Measurements from ENCODE around the gene ZNF385B.

ZNF385B gene

DNA sequence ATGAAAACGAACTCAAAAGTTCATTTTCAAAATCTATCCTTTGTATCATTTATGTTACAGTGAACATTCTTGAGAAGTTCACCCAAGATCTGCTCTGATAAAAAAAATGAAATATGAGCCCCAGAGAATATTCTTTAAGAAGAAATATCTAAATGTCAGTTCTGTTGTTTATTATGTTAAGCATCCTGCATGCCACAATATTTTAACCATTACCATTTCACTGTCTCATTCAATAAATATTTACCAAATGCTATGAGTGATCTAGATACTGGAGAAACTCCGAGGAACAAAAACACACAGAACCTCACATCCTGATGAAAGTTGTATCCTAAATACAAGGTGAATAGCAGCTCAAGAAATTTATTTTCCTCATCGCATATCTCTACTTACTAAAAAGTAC is 170.2 kb downstream of the ZNF385B start:
- DNase-seq (ENCODE audit: insufficient read length, low spot score) (no peak), FAIRE-seq (no peak)

DNA sequence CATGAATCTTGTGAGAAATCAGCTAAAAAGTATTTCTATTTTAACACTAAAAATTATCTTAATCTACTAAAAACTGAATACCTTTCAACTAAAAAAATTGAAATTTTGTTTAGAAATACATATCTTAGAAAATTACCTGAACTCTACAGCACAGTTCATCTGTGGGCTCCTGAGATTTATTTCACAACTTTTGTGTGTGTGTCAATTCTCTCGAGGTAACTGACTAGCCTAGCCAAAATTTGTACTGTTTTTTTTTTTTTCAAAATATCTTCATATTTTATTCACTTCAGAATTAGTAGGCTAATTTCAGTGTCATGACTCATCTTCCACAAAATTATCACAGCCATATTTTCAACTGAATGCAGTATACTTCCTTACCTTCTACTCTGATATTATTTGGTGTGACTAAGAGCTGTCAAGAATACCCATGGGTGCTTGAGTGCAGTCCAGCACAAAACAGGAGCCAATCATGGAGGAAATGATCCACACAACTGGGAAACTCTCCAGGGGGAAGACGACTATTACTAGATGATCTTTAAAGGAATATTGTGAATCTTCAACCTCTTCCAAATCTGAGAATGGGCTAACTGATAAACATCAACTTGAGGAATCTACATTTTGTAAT is 174.6 kb downstream of the ZNF385B start:
- DNase-seq (ENCODE audit: insufficient read length, low spot score) (no peak), FAIRE-seq (no peak)

DNA sequence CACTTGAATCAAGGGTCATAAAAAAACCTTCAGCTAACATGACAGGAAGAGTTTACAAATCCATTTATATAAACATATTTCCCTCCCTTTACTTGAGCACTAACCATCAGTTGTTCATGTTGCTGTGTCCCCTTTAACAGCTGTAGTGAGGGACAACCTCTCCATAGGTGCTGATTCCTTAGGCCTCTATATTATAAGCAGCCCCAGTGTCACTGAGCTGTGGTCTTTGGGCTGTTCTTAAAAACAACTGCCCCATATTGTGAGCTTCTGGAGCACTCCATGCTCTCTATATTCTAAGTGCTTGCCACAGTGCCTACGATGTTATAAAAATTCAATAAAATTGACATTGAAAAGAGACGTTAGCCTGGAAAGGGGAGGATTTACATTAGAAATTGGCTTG is 175.3 kb downstream of the ZNF385B start:
- DNase-seq (ENCODE audit: insufficient read length, low spot score) (no peak), FAIRE-seq (no peak)

DNA sequence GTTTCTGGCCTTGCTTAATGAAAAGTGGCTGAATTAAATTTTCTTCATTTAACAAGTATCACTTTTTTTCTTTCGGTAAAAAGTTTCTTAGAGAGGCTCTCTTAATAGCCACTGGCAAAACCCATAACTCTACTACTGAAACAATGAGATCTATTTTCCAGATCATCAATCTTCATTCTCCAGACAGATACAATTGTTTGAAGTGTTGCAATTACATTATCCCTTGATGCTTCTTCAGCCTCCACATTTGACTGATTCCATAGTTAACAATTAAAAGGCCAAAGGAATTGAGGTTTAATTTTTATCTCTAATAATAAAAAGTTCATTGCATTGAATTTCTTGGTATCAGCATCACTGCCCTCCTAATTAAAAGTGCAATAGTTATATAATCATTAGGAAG is 176.3 kb downstream of the ZNF385B start:
- FAIRE-seq = no peak
- no peak for DNase-seq (ENCODE audit: insufficient read length, low spot score)

DNA sequence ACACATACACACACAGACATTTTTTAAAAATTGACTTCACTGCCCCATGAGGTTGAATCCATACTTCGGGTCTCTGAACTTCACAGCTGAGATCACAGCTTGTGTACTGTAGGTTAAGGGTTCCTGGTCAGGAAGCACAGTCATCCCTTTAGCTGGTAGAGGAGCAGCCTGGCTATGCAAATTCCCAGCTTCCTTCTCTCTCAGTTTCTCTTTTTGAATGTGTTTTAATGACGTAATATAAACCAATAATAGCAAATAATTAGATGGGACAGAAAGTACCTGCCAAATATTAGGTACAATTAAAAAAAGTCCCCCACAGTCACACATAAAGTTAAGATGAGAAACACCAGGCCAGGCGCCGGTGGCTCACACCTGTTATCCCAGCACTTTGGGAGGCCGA is 178.7 kb downstream of the ZNF385B start:
- DNase-seq (ENCODE audit: insufficient read length, low spot score) (no peak), FAIRE-seq (peak; percentile 11)

DNA sequence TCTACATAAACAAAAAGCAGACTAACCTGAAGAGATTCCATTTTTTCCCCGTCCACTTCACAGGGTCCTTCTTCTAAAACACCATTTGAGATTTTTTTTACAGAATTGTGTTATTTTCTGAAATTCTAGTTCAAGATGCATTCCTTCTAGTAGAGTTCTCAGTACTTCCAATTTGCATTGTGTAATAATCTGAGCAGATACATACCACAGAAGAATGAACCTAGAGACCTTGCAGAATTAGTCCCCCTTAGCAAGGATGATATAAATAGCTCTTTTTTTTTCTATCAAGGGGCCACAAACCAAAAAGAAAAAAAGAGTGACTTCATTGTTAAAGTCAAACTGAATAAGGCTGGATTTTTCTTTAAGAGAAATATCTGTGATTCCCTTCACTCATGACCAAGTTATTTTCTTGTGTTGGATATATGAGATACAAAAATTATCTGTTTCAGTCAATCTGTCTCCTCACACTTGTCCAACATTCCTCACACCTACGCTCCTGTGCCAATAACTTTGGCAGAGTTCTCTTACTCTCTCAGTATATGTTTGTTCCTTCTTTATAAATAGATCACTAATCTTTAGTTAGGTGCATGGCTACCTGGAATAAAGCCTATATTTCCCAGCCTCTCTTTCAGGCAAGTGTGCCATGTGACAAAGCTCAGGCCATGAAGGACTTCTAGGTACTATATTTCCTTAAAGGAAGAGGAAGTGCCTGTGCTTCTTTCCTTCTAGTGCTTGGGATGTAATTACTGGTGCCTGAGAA is 183.5 kb downstream of the ZNF385B start:
- DNase-seq (ENCODE audit: insufficient read length, low spot score) = no peak
- no peak for FAIRE-seq

DNA sequence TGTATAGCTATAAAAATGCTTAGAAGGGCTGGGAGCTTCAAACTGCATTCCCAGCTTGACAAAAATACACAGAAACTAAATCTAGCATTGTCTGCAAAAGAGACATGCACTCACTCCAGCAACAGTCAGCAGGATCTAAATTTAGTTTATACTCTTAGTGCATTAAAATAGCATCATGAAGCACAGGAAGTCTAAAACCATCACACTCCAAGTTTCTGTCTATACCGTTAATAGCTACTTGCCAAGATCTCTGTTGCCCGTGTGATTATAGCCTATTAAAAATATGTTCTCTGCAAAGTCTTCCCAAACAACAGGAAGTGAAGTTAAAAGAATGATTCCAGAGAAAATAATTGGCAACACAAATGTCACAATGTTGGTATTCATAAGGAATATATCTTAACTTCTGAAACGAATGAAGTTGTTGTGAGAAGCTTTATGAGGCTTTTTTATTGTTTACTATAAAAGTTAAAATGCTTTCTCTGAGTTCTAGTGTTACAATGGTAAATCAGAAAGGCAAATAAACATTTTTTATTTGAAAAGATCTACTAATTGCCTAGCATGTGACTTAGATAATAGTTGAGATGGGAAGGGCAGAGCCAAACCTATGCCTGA is 184.2 kb downstream of the ZNF385B start:
- DNase-seq (ENCODE audit: insufficient read length, low spot score) = no peak
- FAIRE-seq = no peak

DNA sequence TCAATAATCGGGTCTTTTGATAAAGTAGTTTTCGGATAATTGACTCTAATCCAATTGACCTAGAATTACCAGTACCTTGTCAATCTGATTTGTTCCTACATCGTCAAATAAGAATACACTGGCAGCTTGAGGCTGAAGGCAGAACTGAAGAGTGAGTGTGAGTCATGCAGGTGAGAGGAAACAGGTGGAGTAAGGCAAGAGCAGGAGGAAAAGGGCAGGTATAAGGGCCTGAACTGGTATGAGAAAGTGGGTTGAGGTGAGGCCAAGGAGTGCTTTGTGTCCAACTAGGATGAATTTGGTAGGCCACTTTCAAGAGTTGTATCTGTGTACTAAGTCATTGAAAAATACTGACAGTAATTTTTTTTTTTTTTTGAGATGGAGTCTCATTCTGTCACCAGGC is 186.0 kb downstream of the ZNF385B start:
- FAIRE-seq = no peak
- DNase-seq (ENCODE audit: insufficient read length, low spot score) = no peak

DNA sequence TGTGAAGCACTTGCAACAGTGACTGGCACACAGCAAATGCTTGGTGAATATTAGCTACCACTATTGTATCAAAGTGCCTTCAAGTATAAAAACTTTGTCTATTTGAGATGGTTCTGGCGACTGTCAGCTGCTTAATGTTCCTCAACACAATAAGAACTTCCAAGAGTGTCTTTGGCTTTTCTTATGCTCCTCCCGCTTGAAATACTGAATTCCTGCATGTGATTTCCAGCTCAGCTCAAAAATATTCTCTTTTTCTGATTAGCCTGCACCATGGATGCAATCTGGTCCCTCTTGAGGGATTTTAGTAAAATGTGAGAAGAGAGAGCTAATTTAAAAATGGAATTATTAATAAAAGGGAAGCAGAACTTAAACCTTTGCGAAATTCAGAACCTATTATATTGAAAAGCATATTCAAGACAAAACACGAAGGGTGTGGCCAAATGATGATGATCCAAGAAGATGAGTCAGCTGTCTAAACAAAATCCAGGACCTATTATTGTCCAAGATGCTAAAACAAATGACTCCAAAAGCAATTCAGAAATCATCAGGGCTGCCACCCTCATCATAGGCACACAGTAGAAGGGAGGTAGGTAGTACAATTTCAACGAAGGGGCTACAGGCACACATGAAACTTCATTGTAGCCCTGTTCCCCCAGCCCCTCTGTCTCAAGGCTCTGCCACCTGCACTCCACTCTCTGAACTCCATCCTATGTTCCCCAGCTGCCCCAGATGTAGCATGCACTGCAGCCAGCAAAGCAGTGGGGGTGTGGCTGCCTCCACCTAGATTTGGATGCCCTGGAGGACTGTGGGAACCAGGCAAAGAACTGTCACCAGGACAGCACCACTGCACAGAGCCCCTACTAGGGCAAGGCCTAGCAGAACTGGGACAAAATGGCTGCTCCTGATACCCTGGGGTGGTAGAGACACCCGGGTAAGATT is 190.1 kb downstream of the ZNF385B start:
- no peak for DNase-seq (ENCODE audit: insufficient read length, low spot score)
- FAIRE-seq = no peak

DNA sequence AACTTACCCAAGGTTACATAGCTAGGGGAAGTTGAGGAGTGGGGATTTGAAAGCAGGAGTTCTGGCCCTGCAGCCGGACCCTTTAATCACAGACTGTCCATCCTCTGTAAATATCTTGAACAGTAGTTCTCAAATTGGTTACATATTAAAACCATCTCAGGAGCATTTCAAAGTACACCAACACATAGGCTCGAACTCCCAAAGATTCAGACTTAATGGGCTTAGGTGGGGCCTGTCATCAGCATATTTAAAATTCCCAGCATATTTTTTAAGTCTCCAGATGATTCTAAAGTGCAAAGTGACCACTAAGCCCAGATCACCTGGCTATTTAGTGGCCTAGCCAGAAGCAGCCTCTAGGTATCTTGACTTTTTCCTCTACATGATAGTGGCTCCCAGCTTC is 192.2 kb downstream of the ZNF385B start:
- DNase-seq (ENCODE audit: insufficient read length, low spot score) (no peak), FAIRE-seq (no peak)

DNA sequence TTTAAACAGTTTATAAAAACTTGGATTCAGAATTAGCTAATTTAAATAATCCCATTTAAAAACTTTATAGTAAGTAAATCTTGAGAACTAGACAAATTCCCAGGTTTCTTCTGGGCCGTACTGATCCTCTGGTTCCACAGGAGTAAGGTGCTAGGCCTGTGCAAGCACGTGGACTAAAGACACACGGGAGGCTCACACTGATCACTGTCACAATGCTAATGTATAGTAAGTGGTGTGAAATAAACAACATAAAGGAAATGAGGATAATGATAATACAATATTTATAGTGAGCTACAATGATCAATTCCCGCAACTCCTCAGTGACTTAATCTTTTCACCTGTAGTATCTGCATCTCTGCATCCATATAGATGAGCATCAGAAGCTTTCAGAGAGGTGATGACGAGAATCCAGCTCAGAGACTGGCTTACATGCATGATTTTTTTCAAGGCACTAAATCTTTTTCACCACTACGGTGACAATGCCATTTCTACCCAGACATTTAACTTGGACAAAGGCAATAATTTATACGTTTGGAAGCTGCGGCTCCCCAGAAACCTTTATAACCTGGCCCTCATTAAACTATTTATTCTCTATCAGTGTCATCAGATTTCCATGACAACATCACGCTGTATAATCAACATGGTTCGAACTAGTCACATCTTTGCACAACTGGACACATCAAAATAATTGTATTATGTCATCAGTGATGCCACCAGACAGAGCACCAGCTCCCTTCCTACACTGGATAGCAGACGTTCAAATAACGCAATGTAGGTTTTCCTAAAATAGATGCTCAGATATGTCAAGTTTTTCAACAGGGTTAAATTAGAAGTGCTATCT is 196.2 kb downstream of the ZNF385B start:
- DNase-seq (ENCODE audit: insufficient read length, low spot score) (no peak), FAIRE-seq (no peak)

DNA sequence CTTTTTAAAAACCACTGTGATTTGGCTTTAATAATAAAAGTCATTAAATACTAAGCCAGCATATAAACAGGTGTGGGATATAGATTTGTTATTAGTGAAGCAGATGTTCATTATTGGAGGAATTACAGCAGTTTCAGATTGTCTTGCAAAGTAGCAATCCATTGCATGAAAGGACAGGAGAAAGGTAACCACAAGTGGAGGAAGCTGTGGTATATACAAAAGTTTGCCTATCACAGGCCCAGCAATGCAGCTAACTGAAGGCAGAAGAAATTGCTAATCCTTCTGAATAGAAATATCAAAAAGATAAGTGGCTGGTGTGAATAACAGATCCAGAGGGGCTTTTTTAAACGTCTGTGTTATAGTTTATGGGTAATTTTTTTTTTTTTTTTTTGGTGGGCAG is 199.4 kb downstream of the ZNF385B start:
- DNase-seq (ENCODE audit: insufficient read length, low spot score) (no peak), FAIRE-seq (no peak)

DNA sequence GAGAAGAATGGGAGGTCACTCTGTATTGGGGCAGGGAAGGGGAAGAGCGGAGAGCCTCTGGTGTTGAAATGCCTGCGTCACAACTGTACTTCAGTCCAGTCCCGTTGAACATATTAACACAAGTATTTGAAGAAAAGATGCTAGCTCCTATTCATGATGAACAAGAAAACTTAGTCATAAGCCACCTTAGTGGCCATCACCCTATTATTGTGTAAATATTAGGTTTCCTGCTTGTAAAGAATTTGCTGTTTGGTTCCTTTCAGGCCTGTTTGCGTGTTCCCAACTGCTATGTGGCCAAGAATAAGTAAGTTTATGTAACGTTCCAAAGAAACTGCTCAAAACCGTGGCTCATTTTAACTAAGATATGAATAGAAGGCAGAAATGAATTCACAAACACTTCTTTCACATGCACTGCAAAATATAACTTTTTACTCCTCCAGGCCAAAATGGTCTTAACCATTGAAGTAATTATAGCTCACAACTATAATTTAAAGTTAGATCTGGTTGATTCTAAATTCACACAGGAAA is 204.3 kb downstream of the ZNF385B start:
- DNase-seq (ENCODE audit: insufficient read length, low spot score) (no peak), FAIRE-seq (no peak)

DNA sequence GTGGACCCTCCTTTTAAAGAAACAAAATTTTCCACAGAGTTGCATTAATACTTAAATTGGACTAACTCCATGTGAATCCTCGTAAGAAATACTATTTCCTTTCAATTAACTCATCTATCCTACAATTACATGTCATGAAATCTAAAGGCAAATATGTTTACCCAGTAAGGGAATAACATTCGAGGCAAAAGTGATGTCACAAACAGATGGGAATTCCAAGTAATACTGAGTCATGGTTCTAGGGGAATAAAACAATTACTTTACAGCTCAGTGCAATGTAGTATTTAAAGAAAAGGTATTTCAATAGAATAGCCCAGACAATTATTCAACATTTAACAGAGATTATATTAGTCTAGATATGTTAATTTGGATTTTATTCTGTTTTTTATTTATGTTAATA is 205.8 kb downstream of the ZNF385B start:
- FAIRE-seq (no peak), DNase-seq (ENCODE audit: insufficient read length, low spot score) (no peak)

DNA sequence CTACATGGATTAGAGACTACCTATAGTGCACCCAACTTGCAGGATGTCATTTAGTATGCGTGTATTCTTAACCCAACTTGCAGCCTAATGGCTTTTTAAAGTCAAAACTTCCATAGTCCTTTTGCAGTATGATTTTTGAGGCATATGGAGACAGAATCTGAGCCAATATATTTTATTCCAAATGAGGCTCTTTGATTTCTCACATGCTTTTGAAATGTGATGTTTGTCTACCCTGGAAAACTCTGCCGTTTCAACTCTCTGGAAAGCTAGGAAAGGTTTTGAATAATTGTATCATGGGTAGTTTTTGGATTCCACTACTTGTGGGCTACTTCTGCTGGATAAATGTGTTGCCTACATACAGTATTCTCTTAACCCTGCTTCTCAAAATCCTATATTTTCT is 206.6 kb downstream of the ZNF385B start:
- DNase-seq (ENCODE audit: insufficient read length, low spot score) (no peak), FAIRE-seq (no peak)

DNA sequence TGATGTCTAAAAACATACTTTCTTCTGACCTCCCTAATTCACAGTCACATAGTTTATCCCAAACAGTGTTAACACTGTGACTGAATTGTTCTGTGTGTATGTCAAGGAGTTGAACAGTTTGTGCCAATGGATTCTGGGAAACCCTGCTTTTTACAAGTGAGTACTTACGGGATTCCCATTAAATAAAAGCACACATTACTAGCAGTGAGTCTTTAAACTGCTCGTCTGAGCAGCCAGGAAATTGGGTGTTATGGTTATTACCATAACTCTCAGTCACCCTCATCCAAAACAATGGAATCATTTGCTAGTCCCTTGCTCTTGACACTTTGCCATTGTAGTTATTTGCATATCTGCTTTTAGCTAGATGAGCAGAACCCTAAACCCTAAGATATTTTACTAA is 209.1 kb downstream of the ZNF385B start:
- FAIRE-seq = no peak
- DNase-seq (ENCODE audit: insufficient read length, low spot score) = no peak

DNA sequence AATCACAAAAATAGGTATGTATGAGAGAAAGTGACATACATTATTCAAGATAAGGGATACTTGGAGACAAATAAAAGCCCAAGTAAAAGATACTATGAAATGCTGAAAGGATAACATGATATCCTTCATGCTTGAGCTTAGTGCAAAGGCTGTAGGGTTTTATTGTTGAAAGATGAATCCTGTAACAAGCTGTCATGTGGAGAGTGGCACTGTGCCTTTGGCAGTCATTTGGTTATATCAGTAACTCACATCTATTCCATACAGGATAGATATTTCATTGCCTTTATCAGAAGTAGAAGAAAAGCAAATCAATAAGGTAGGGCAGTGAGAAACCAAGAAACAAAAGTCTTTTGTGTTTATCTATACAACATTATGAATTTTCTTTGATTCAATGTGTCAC is 211.0 kb downstream of the ZNF385B start:
- DNase-seq (ENCODE audit: insufficient read length, low spot score) (no peak), FAIRE-seq (no peak)

DNA sequence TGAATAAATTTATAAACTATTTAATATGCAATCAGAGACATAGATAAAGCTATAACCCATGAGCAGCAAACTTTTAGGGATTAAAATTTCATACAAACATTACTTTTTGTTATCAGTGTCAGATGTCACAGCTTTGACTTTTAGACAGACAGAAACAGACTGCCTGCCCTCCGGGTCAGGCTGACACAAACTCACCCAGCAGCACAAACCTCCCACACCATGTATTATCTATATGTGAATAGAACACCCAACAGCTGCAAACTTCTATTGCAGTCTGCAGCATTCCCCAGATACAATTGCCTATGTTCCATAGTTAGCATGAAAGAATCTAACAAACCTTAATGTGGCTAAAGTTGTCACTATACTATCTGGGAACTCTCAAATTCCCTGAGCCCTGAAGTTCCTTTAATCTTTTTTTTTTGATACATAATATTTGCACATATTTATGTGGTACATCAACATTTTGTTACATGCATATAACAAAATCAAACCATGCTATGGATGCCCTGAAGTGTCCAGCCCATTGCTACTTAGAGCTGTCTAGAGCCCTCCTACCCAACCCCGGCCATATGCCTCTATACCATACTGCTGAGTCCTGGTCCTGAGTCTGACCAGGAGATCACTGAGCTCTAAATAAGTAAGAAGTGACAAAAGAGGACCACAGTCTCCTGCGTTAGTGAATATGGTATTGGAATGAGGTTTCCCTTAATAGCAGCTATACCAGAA is 214.4 kb downstream of the ZNF385B start:
- FAIRE-seq (no peak), DNase-seq (ENCODE audit: insufficient read length, low spot score) (no peak)

DNA sequence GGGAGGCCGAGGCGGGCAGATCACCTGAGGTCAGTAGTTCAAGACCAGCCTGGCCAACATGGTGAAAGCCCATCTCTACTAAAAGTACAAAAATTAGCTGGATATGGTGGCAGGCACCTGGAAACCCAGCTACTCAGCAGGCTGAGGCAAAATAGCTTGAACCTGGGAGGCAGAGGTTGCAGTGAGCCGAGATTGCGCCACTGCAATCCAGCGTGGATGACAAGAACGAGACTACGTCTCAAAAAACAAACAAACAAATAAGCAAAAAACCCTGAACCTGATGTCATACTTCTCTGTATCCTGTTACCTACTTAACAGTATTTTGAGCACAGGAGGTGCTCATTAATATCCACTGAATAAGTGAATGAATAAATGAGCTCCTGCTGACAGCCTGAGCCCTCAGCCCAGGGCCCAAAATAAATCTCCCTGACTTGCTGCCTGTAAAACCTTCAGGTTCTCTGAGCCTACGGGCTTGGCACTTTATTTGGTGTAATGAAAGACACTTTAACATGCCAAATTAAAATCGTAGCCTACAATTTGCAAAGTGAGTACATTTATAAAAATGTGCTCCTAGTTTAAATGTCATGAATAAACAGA is 215.1 kb downstream of the ZNF385B start:
- no peak for DNase-seq (ENCODE audit: insufficient read length, low spot score)
- FAIRE-seq = no peak
